Skeletal muscle cell (primary cell): ENCODE results near the gene ACSF3.

Experiments used
- DNase-seq: peaks from one replicate; pipeline ENCODE4 v3.0.0-alpha.2; 2010; ENCODE audit warnings: low read depth
- H3K4me3 ChIP-seq: 2 replicates; pipeline ENCODE4 v1.5.1; 2011; ENCODE audit warnings: low read depth, mild to moderate bottlenecking, control low read depth, low read length, moderate library complexity

Gene ACSF3

DNA sequence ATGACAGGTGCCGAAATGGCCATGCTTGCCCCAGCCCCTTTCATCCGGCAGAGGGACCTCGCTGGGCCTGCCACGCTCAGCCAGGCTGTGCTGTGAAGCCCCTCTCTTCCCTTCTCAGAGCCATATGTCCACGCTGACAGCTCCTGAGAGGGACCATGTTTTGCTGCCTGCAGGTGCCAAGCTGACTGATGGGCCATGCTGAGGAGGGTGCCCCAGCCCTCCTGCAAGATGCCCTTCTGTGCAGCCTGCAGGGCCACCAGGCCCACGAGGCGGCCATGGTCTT, 44.8 kb downstream of the ACSF3 start:
- no peak overlapping the region for H3K4me3 ChIP-seq

DNA sequence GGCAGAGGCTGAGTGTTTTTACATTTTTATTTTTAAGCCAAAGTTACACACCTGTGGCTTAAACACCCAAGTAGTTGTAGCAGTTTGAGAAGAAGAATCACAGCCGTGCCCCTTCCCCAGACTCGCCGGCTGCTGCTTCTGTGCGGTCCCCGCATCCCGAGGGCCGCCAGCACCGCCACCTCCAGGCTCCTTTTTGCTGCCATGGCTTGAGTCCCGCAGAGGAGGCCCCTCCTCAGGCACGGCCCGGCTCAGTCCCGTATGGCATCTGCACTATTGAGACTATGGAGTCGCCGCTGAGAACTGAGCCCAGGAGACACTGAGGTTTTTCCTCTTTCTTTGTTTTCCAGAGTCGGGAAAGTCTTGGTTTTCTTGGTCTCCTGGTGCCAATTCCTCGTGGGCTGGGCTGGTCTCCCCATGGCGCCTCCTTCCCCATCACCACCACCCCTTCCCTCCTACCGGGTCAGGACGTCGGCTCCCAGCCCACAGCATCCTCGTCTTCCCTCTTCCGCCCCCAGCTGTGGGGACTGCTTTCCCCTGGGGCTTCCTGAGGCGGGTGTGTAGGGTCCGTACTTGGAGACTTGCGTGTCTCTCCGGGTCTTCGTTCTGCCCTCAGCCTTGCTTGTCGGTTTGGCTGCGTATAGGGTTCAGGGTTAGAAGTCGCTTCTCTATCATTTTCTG, 45.3 kb downstream of the ACSF3 start:
- DNase-seq = no peak
- no peak overlapping the region for H3K4me3 ChIP-seq

More for the DNA sequence above, 44.8 kb downstream of the ACSF3 start:
- no peak for DNase-seq

- DNase-seq = no peak
- no peak overlapping the region for H3K4me3 ChIP-seq
These were observed 46.3 kb downstream of the ACSF3 start for GRCh38 chr16:89139907-89140361.

DNA sequence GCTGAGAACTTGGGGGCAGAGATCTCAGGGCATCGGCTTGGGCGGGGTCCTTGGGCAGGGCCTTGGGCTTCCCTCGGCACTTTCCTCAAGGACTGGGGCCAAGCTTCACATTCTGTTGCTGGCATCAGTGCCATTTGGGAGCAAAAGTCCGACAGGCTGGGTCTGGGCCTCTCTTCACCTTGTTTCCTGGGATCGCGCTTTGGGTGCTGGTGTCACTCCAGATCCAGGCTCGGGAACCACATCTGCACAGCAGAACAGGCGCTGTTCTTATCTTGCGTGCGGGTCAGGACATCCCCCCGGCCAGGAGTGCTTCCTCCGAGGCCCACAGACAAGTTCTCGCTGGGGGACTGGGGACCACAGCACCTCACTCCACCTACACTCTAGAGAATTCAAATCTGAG, 46.7 kb downstream of the ACSF3 start:
- no peak for DNase-seq
- no peak overlapping the region for H3K4me3 ChIP-seq

DNA sequence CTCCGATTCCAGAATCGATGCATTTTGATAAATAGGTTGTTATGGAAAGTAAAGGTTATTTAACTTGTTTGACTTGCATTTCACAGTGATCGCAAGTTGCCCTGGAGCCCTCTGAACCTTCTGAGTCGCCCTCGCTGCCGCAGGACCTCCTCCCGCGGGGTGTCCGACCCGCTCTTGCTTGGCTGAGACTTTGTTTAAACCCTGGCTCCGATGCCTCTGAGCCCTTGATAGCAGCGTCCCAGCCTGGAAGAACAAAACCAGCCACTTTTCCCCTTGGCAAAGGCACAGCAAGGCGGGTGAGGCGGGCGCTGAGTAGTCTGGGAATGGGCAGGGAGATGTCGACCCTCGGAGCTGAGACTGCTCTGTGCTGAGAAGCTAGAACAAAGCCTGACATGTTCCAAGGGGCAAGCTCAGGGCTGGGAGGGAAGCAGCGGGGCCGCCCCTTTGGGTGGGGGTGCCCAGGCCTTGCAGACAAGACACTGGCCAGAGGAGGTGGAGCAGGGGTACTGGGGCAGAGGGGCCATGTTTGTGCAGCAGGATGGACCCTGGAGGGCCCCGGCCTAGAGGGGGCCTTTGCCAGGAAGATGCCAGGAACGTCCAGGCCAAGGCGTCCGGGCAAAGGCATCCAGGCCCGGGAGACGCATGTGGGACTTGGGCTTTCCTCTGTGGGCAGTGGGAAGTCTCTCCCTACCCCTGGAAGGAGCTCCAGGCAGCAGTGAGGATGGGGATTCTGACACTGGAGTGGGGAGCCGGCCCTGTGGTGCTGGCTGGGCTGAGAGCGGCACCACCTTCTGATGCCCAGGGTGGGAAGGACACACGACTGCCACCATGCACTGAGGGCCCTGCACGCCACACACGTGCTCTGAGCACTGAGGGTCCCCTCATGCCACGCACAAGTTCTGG, 47.6 kb downstream of the ACSF3 start:
- DNase-seq = no peak
- no peak overlapping the region for H3K4me3 ChIP-seq

DNA sequence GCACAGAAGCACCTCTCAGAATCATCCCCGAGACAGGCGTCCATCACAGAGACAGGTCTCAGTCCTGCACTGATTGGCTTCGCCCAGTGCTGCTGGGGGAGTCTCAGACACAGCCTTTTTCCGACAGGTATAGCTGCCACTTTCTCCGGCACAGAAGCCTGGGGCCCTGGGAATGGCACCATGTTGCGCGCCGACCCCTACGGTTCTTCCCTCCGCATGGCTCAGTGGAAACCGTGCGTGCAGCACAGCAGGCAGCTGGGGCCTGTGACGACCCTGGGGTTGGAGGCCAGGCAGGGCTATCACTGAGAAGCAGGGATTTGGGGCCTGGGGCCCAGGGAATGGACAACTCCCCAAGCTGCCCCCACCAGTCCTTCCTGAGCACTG, 48.2 kb downstream of the ACSF3 start:
- H3K4me3 ChIP-seq = no peak overlapping the region
- DNase-seq = no peak

DNA sequence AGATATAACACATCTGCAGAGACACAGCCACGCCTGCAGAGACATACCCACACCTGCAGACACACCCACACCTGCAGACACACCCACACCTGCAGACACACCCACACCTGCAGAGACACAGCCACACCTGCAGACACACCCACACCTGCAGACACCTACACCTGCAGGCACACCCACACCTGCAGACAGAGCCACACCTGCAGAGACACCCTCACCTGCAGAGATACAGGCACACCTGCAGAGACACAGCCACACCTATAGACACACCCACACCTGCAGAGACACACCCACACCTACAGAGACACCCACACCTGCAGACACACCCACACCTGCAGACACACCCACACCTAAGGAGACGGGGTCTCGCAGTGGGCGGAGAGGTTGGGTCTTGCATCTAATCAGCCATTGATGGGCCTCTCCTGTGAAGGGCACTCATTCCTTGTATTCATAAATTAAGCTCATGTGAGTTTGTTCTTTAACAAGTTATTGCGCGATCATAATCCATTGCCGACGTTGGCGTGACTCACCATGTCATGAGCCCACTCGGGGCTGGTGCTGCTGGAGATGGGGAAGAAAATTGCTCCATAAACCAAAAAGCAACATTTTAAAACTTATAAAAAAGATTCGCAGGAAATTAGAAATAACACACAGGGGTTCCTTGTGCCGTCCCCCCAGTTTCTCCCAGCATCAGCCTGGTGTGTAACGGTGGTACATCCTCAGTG, 49.0 kb downstream of the ACSF3 start:
- H3K4me3 ChIP-seq = no peak overlapping the region
- no peak for DNase-seq

DNA sequence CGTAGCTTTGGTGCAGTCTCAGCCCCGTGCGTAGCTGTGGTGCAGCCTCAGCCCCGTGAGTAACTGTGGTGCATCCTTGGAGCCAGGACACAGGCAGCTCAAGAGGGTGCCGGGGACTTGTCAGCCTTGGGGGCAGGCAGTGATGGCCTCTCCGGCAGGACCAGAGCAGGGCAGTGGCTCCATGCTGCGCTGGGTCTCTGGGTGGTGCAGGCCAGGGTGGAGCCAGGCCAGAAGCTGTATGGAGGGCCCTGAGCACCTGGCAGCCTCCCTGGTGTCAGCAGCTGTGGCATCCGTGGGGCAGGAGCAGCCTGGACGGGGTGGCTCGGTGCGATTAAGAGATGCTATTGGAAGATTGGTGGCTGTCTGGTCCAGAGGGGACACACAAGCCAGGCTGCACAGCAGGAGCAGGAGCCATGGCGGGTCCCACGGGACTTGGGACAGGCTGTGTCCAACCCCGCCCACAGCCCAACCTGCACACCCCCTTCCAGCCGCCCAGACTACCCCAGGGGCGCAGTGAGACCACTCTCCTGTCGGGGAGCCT, 49.6 kb downstream of the ACSF3 start:
- no peak for DNase-seq
- no peak overlapping the region for H3K4me3 ChIP-seq

DNA sequence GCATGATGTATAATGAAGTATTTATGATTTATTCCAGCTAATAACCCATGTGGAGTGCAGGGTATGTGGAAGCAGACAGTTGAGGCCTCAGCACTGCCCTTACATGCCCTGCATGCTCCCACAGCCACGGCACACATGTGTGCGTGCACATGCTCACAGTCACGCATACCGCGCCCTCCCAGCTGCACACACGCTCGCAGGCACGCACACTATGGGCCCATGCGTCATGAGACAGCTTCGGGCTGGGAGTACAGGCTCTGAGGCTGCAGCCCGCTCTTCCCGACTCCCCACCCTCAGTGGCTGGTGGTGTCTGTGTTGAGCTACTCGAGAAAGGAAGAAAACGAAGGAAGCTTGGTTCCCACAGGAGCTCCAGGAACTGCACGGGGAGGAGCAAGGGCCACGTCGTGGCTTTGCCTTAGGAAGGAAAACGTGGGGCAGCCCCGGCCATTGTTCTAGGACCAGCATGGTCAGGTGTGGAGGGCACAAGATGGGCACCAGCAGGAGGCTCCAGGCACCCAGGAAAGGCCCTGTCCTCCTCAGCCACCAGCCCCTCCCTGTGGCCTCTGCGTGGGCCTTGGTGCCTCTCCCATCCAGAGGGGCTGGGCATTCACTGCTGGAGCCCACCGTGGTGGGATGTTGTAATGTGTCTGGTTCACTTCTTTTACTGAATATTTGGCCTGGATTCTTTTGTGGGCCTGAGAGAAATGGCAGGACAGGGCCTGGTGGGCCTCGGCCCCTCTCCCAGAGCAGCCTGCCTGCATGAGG, 50.4 kb downstream of the ACSF3 start:
- no peak for DNase-seq
- no peak overlapping the region for H3K4me3 ChIP-seq

GRCh38 chr16:89144681-89145080, 51.0 kb downstream of the ACSF3 start:
- H3K4me3 ChIP-seq = no peak overlapping the region
- no peak for DNase-seq

DNA sequence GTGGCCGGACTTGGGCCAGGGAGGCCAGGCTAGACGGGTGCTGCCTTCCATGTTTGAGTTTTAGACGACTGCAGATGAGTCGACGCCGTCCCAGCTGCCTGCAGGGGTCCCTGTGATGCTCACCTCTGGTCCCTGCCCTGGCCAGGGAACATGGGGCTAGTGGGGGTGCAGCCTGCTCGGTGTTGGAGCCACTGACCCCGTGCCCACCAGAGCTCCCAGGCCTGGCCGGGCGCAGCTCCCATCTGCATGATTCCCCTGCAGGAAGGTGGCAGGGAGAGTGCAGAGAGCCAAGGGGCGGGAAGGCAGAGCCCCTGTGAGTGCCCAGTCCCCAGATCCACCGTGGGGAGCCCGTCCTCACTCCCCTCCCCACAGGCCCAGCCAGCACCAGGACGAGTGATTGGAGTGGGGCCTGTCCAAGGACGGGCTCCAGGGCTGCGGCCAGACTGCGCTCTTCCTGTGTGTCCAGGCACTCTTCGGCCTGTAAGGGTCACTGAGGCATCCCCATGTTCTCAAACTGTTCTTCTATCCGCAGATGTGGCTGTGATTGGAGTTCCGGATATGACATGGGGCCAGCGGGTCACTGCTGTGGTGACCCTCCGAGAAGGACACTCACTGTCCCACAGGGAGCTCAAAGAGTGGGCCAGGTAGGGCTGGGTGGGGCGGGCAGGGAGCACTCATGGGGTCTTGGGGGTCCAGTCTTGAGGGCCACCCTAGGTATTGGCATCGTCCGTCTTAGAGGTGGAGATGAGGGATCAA, 51.9 kb downstream of the ACSF3 start:
- H3K4me3 ChIP-seq = no peak overlapping the region
- no peak for DNase-seq

- no peak for DNase-seq
- no peak overlapping the region for H3K4me3 ChIP-seq
These were observed 52.8 kb downstream of the ACSF3 start for GRCh38 chr16:89146211-89147005.

DNA sequence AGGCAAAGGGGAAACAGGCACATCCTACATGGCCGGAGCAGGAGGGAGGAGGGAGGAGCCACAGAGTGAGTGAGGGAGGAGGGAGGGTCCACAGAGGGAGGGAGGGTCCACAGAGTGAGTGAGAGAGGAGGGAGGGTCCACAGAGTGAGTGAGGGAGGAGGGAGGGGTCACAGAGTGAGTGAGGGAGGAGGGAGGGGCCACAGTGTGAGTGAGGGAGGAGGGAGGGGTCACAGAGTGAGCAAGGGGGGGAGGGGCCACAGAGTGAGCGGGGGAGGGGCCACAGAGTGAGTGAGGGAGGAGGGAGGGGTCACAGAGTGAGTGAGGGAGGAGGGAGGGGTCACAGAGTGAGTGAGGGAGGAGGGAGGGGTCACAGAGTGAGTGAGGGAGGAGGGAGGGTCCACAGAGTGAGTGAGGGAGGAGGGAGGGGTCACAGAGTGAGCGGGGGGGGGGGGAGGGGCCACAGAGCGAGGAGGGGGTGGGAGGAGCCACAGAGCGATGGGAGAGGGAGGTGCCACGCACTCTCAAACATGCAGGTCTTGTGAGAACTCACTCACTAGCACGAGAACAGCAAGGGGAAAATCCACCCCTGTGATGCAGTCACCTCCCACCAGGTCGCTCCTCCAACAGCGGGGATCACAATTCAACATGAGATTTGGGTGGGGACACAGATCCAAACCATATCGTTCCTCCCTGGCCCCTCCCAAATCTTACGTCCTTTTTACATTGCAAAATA, 53.6 kb downstream of the ACSF3 start:
- DNase-seq = no peak
- H3K4me3 ChIP-seq = no peak overlapping the region

DNA sequence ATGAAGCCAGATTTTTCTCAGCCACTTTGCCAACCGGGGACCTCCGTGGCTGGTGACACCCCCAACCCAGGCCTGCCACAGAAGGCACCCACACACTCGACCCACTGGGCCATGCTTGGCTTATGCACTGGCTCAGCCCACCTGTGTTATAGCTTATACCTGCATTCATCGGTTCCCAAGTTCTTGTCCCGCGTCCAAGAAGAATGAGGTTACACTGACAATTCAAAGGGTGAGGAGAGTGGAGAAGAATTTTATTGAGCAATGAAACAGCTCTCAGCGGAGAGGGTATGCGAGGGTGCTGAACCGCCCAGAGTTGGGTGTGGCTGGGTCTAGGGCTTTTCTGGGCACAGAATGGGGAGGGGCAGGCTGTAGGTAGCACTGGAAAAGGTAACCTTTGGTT, 55.7 kb downstream of the ACSF3 start:
- no peak for DNase-seq
- H3K4me3 ChIP-seq = no peak overlapping the region

DNA sequence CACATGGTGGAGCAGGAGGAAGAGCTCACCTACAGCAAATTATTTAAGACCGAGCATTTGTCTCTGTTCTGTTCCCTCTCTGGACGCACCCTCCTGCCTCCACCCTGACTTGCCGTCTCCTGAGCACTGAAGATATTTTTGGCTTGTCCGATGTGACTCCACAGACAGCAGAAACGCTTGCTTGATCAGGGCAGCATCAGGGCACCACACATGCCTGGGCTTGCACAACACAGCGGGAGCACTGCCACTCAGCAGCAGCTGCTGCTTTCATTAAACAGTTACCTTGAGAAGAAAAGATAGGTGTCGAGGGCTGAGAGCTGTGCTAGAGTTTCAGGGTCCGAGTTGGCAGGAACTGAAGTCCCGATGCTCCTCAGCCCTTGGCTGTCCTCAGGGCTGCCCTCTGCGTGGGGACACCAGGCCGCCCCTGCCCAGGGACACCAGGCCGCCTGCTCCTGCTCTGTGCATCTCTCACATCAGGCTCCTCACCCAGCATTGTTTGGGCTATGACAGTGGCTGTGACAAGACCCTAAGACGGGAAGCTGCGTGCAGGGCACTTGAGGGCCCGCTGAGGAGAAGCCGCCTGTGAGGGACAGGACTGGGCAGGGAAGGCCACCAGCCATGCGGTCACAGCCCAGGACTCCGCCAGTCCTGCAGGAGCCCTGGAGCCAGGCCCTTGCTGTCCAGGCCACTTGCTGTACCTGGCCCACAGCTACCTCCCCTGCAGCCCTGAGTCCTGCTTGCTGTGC, 56.6 kb downstream of the ACSF3 start:
- DNase-seq = no peak
- H3K4me3 ChIP-seq = no peak overlapping the region

DNA sequence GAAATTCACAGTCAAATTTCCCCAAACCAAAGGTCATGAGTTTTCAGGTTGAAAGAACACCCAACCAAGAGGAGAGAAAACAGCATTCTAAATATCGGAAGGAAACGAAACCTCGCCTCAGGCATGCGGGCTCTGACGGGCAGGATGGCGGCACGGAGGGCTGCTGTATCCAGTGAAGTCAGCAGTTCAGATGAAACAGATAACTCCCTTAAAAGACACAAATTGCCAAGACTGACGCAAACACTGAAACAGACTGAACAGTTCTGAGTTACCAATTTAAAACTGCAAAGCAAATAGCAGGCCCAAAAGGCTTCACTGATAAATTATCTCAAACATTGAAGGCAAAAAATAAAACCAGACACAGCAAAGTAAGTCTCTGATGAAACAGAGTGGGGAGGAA, 57.3 kb downstream of the ACSF3 start:
- H3K4me3 ChIP-seq = no peak overlapping the region
- no peak for DNase-seq
